ENCODE measurements around the gene TCF7L1.

Gene TCF7L1

GRCh38 chr2:85231468-85231805 lies 98.2 kb downstream of the TCF7L1 start:
- DNase-seq: no peak

- DNase-seq: no peak
These were observed 98.8 kb downstream of the TCF7L1 start for GRCh38 chr2:85231952-85232351.

- DNase-seq: peak; percentile 93
These were observed 101.7 kb downstream of the TCF7L1 start for GRCh38 chr2:85234868-85235267.

GRCh38 chr2:85235281-85235680 lies 102.1 kb downstream of the TCF7L1 start:
- DNase-seq: no peak

- DNase-seq: no peak
These were observed 102.9 kb downstream of the TCF7L1 start for GRCh38 chr2:85236084-85236483.

- no peak for DNase-seq
These were observed 104.8 kb downstream of the TCF7L1 start for GRCh38 chr2:85237849-85238565.

- DNase-seq: no peak
These were observed 105.4 kb downstream of the TCF7L1 start for GRCh38 chr2:85238607-85239006.

- DNase-seq: no peak
These were observed 105.9 kb downstream of the TCF7L1 start for GRCh38 chr2:85239102-85239501.

GRCh38 chr2:85240055-85240454 lies 106.9 kb downstream of the TCF7L1 start:
- no peak for DNase-seq

- no peak for DNase-seq
These were observed 109.1 kb downstream of the TCF7L1 start for GRCh38 chr2:85242321-85242720.

- DNase-seq: no peak
These were observed 110.2 kb downstream of the TCF7L1 start for GRCh38 chr2:85243101-85244072.

GRCh38 chr2:85244828-85245227 lies 111.6 kb downstream of the TCF7L1 start:
- DNase-seq: no peak

- no peak for DNase-seq
These were observed 112.7 kb downstream of the TCF7L1 start for GRCh38 chr2:85245891-85246290.

- DNase-seq: peak; percentile 57
These were observed 113.2 kb downstream of the TCF7L1 start for GRCh38 chr2:85246348-85246747.

GRCh38 chr2:85247610-85248009 lies 114.4 kb downstream of the TCF7L1 start:
- DNase-seq: no peak

GRCh38 chr2:85248773-85249509 lies 115.7 kb downstream of the TCF7L1 start:
- peak; percentile 65 for DNase-seq

GRCh38 chr2:85250045-85250444 lies 116.9 kb downstream of the TCF7L1 start:
- DNase-seq: no peak

GRCh38 chr2:85251070-85251616 lies 118.0 kb downstream of the TCF7L1 start:
- DNase-seq: no peak

GRCh38 chr2:85253890-85254289 lies 120.7 kb downstream of the TCF7L1 start:
- no peak for DNase-seq

GRCh38 chr2:85254540-85255300 lies 121.5 kb downstream of the TCF7L1 start:
- no peak for DNase-seq

GRCh38 chr2:85255456-85255812 lies 122.2 kb downstream of the TCF7L1 start:
- DNase-seq: peak; percentile 78

Measured in eye (tissue), 1 donor.